NCI-H2196 (cell line): ENCODE data around the gene ARF5.
"Not testable (repeated sequence)": the region's sequence is repeated elsewhere in the genome, so short reads cannot be mapped to it uniquely, and the experiment has no call there.

ENCODE experiments used
- DNase-seq: peaks from one replicate; lab custom pipeline; 2025; ENCODE audit not compliant: unreplicated experiment; lab: John Stamatoyannopoulos, UW

ARF5 gene

DNA sequence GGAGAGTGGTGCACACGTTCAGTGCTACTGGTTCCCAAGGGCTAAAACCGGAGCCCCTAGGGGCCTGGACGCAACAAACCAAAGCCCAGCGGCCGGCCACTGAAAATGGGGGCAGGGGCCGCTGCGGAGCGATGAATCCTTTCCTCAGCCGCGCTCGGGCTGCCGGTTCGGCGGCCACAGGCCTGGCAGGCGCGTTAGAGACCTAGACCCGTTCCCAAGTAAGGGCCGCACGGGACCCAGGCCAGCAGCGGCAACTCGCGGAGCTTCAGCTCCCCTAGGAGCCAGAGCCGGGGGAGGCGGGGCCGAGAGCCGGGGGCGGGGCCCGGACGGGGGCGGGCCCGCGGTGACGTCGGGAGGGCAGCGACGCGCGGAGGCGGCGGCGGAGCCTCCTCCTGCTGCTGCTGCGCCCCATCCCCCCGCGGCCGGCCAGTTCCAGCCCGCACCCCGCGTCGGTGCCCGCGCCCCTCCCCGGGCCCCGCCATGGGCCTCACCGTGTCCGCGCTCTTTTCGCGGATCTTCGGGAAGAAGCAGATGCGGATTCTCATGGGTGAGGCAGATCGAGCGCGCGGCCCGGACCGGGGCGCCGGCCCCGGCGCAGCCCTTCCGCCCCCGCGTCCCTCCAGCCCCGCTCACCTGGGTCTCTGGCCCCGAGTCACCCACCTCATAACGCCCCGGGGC, at the start of gene ARF5:
Gene ARF5, plus strand, starts transcription at position 393 of the 678 bp plus-strand sequence. Its CDS starts 88 bp downstream, at position 481.
- DNase-seq: peak; percentile 88

DNA sequence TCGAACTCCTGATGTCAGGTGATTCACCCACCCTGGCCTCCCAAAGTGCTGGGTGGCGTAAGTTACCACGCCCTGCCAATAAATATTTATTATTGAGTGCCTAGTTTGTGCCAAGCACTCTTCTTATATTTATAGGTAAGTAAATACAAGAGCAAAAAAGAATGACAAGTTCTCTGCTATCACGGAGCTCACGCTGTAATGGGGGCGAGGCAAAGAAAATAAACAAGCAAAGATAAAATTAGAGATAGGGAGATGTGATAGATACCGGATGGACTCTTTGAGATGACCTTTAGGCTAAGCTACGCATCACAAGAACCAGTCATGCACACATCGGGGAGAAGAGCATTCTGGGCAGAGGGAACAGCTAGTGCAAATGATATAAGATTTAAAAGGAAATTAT, 49.1 kb upstream of the ARF5 start:
- no peak for DNase-seq

DNA sequence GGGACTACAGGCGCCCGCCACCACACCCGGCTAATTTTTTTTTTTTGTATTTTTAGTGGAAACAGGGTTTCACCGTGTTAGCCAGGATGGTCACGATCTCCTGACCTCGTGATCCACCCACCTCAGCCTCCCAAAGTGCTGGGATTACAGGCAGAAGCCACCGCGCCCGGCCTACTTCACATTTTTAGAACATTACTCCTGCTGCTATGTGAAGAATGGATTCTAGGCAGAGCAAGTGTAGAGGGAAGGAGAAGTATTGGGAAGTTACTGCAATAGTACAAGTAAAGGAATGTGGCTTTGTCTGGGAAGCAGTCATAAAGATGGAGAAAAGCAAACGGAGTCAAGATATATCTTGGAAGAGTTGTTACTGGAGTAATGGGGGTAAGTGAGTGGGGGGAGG, 47.8 kb upstream of the ARF5 start:
- not testable (repeated sequence) for DNase-seq

DNA sequence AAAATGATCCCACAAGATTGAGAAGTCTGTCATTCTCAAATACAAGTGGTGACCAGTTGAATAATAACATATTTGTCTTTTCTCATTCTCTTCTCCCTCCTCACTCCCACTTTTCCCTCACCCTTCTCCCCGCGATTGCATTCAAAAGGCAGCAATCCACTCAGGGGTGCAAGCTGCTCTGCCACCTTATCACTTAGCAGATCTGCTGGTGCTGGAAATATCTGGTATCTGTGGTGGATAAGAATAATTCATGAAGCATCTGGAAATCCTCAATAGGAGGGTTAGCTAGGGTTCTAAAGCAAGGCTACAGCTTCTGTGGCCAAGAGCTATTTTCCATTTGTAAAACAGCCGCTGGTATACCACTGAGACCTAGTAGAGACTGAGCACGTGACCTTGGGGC, 46.7 kb upstream of the ARF5 start:
- no peak for DNase-seq

DNA sequence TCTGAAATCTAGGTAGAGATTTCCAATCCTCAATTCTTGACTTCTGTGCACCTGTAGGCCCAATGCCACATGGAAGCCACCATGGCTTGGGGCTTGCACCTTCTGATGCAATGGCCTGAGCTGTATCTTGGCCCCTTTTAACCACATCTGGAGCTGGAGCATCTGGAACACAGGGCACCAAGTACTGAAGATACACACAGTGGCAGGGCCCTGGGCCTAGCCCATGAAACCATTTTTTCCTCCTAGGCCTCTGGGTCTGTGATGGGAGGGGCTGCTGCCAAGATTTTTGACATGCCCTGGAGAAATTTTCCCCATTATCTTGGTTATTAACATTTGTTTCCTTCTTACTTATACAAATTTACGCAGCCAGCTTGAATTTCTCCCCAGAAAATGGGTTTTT, 41.9 kb upstream of the ARF5 start:
- DNase-seq: no peak

DNA sequence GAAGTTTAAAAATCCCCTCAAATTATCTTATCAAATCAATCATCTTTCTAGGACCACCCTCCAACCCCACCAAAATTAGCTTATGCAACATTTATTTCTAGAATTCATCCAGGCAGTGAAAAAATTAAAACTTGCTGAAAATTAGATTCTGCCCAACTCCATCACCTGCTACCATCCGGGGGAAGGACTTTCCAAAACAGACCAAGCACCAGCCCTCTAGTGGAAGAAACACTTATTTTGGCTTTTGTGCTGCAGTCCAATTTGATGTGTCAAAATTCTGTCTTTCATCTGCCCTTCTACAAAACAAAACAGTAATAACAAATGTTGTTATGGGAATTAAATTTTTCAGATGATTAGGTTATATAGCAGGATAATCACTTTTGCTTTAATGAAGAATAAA, 38.0 kb upstream of the ARF5 start:
- no peak for DNase-seq

DNA sequence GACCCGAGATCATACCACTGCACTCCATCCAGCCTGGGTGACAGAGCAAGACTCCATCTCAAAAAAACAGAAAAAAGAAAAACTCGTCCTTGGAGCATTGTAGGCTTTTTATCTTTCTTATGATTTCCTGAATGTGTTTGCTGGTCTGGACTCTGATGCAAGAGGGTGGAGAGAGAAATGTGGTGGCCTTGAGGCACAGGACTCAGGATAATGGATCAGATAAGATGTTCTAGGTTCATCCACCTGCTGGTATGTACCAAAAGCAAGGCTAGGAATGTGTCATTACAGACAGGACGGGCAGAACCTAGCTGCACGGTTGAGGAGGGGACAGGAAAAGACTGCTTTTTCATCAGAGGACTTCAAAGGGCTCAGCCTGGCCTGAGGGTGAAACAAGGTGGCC, 36.3 kb upstream of the ARF5 start:
- no peak for DNase-seq

DNA sequence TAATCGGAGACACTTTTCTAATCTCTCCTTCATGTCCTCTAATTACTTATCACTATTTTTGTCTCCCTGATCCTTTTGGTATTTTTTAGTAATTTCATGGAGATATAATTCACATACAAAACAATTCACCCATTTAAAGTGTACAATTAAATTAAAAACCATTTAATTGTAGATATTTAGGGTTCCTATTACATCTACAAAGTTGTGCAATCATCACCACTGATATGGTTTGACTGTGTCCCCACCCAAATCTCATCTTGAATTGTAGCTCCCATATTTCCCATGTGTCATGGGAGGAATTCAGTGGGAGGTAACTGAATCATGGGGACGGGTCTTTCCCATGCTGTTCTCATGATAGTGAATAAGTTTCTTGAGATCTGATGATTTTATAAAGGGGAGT, 31.8 kb upstream of the ARF5 start:
- no peak for DNase-seq

DNA sequence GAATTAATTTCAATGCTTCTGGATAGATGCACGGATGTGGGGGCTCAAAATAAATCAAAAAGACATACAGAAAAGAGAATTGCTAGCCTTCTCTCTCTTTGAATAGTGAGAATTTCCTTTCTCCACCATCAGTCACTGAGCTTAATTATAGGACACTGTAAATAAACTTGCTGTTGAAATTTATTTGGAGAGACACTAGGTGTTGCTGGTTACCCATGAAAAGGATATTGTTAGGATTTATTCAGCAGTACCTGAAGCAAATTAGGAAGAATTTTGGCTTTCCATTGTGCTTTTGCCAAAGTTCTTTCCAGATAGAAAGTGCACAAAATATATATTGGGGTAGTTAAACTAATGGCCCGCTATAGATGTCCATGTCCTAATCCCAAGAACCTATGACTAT, 30.4 kb upstream of the ARF5 start:
- DNase-seq: no peak

DNA sequence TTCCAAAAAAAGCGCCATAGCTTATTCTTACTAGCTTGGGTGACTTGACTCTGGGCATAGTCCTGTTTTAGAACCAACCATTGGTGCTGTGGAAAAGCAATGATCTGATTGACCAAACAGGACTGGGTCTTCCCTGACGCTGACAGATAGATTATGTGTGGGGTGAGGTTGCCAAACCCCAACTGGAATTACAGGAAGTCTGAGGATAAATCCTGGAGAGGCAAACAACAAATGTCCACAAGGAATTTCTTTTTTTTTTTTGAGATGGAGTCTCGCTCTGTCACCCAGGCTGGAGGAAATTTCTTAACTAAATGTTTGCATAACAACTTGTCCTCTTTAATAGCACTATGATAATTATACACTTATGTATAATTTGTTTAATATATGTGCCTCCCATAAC, 22.0 kb upstream of the ARF5 start:
- no peak for DNase-seq

DNA sequence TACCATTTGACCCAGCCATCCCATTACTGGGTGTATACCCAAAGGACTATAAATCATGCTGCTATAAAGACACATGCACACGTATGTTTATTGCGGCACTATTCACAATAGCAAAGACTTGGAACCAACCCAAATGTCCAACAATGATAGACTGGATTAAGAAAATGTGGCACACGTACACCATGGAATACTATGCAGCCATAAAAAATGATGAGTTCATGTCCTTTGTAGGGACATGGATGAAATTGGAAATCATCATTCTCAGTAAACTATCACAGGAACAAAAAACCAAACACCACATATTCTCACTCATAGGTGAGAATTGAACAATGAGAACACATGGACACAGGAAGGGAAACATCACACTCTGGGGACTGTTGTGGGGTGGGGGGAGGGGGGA, 20.2 kb upstream of the ARF5 start:
- DNase-seq: not testable (repeated sequence)

DNA sequence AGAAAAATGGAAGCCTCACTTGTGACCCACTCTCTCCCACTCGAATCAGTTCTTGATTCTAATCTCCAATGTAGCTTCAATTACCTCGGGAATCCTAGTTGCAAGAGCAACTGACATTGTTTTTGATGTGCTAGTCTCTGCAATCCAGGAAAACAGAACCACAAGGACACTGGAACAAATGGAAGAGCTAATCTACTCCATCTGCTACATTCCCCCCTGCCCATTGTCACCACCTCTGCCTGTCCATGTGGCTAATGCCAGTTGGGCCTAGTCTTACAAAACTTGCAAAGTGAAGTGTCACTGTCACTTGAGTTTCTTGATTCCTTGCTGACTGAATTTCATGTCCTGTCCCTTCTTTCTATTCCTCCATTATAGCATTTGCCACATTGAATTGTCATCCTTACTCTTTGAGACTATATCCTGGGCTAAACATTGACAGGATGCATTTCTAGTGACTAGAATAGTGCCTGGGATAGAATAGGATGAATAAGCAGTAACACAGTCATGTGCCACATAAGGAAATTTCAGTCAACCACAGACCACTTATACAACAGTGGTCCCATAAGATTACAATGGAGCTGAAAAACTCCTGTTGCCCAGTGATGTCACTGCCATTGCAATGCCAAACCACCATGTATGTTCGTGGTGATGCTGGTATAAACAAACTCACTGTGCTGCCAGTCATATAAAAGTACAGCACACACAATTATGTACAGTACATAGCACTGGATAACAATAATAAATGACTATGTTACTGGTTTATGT, 16.3 kb upstream of the ARF5 start:
- no peak for DNase-seq

DNA sequence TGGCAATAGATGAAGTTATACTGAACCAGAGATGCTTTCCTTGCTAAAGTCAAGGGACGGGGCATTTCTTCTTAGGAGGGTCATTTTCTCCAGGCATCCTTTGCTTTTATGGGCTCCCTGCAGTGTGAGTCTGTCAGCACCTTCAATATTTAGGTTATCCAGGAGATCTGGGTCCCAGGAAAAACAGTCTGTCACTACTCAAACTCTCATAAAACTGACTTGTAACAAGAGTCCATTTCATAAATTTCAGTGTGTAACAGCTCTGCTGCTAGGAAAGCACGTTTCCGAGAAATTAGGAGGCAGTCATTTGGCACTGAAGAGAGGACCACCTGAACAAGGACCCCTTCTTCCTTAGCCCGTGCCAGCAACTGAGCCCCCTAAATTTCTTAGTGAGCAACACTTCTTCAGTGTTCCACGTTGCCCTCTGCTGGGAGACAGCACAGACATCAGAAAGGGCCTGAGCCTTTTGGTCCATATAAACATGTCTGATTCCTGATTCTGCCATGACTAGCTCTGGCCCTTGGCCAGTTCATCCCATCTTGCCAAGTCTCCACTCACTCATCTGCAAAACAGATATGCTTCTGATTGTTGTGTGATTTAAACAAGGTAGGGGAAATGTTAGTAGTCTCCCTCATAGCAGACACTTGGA, 10.1 kb upstream of the ARF5 start:
- DNase-seq: no peak

DNA sequence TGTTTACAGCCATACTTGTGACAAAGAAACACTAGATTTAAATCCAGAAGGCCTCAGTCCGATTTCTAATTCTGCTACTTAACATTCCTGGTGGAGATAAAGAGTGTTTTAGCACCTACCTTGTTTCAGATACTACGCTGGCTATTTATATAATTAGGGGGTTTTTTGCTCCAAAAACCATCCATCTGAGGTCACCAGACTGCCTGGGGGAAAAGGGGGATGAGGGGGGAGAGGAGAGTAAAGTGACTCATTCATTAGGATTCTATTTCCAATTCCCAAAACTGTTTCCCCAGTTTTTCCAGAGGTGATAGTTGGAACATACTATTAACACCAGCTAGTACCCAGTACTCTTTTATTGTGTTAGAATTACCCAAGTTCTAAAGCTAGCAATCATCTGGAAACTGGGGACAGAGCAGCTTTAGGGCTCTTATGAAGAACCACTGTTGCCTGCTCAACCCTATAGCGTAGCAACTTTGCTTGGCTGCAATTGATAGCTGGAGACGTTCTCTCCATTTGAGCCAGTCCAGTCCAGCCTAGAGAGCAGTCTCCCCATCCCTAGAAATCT, 9.4 kb upstream of the ARF5 start:
- no peak for DNase-seq

DNA sequence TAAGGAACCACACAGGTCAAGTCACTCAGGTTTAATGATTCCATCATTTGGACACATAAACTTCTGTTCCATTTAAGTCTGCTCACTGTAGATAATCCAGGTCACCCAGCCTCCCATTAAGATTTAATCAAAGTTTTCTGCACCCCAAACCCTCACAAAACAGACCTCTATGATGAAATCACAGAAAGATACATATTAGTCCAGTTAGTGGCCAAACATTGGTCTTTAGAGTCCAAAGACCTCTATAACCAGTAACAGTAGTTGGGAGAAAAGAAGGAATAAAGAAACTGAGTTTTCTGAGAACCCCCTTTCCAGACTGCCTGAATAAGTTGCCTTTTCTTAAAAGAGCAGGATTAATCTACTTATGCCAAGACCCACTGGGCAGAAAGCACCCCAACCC, 7.6 kb upstream of the ARF5 start:
- DNase-seq: no peak

DNA sequence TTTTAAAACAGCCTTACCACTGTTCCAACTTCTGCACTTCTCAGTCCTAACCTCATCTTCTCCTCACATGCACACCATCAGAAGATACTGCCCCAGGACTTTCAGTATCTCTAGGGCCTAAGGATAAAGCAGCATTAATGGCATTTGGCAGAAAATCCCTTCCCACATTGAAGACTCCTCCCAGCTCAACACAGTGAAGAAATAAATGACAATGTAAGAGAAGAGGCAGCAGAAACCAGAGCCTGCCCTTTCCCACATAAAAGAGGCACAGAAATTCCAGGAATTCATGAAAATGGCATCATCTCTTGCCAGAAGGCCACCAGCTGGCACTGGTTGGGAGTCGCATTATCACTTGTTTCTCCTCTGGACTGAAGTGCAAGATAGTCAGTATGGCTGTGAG, 6.5 kb upstream of the ARF5 start:
- no peak for DNase-seq

DNA sequence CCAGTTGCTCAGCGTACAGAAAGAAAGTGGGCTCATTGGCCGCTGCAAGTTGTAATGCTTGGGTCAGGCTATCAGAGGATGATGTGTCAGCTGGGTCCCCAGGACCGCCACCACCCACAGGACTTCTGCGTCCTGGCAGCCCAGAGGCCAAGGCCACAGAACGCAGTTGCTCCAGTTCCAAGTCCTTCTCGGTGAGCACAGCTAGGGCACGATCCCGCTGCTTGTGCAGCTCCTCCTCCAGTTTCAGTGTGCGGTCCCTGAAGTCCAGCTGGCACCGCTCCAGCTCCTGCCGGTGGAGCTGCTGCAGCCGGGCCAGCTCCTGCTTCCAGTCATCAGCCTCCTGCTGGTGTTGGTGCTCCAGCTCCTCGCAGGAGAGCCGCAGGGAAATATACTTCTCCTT, 5.8 kb upstream of the ARF5 start:
- DNase-seq: peak; percentile 15

DNA sequence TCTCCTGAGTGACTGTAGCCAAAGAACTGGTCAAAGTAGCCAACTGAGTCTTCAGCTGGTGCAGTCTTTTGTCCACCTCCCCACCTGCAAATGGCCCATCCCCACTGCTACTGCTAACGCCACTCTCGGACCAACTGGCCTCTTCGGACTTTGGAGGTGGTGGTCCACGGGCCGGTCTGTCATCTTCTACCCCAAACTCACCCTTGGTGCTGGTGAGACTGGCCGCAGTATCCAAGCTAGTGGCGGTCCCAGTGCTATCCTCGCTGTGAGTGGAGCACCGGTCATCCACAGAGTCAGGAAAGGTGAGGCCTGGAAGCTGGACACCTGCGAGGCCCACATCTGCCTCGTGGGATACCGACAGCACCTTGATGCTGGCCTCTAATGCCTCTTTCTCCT, 3.6 kb upstream of the ARF5 start:
- DNase-seq: no peak

DNA sequence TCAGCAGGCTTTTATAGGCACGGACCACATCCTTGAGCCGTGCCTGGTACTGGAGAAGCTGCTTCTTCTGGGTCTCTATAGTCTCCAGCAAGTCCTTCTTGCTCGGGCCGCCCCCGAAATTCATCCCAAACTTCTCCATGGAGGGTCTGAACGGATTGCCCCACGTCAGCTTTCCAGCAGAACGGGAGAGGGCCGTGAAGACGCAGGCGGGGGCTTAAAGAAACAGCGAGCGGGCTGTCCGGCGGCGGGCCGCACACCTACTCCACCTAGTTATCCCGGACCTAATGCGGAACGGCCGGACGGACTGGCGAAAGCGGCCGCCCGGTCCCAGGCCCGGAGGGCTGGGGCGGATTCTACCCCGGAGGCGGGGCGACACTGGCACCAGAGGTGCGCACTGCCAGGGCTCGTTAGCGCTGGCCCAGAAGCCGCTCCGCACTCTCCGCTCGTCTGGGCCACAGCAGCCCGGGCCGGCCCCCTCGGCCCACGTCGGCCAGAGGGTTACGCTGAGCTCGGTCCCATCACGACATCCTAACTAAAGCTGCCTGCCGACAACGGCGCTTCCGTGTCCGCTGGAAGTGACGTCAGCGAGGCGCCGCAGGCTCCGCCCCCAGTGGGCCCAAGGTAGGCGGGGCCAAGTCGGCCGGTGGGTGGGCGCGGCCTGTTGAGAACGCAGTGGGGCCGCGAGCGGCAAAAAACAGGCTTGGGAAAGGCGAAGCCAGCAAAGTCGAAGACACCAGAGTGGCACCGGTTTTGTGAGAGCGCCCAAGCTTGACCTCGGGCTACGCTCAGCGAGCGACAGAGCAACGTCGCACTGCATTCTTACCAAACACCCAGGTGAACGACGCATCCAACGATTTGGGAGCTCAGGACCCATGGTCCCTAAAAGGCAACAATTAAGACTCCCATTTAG, 2.9 kb upstream of the ARF5 start, which contains the start of gene GCC1:
Gene GCC1, minus strand, starts transcription at position 553 of the 910 bp plus-strand sequence. Its CDS starts 414 bp downstream, at position 139.
- peak; percentile 86 for DNase-seq

DNA sequence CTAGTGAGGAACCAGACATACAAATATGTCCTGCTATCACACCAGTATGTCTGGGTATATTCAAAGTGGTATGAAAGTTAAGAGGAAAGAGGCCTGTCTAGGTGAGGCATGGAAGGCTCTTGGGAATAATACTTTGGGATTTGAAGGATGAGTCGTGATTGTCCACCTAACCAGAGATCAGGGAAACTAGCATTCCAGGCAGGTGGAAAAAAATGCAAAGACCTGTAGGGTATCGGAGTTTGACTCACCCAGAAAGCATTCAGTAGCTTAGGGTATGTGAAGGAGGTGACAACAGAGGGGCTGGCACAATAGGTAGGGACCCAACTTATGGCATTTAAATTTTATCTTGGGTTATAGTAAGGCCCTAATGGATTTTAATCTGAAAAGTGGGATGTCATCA, 1.9 kb upstream of the ARF5 start:
- DNase-seq: no peak

DNA sequence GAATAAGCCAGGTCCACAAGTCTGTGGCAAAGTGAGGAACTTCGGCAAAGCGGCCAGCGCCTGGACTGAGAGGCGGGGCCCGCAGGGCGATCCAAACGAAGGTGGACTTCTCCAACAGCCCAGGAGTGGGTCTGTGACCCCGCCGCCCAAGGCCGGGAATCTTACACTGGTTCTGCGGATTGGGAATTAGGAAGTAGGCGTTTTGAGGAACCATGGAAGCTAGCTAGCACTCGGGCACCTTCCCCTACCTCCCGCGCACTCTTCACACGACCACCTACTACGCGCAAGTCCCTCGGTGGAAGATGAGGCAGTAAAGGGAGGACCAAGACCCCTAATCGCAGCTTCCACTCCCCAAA, 570 bp upstream of the ARF5 start:
- no peak for DNase-seq
